Calu3 (cell line): ENCODE data around the gene ALDH2. TPM values are rescaled to one million over a fixed set of nuclear protein-coding genes. Genes with fewer than 3 reads are reported as not detected.

ENCODE experiments used
- BruUV-seq: library from RNA; stranded (reverse); fragments of 400-500 nt; replicated peaks from 2 replicates; lab custom pipeline; 2021; lab: Mats Ljungman, UMichigan
- CTCF ChIA-PET: fragments of 300-600 bp; sonication (Branson Sonifier 250); formaldehyde crosslinking; loops from one replicate; lab custom pipeline; 2022; ENCODE audit warnings: antibody characterized with exemption; lab: Charles Lee
- DNase-seq: peaks from one replicate; pipeline ENCODE4 v3.0.0; 2022
- H3K27ac Mint-ChIP-seq: one replicate; pipeline ENCODE4 v1.8.0; 2022; ENCODE audit warnings: mixed read lengths; ENCODE audit not compliant: unreplicated experiment
- H3K27me3 Mint-ChIP-seq: one replicate; pipeline ENCODE4 v1.8.0; 2022; ENCODE audit warnings: mixed read lengths; ENCODE audit not compliant: unreplicated experiment
- H3K36me3 Mint-ChIP-seq: one replicate; pipeline ENCODE4 v1.8.0; 2022; ENCODE audit warnings: mild to moderate bottlenecking, moderate library complexity, mixed read lengths; ENCODE audit not compliant: insufficient read depth, unreplicated experiment
- H3K4me1 Mint-ChIP-seq: one replicate; pipeline ENCODE4 v1.8.0; 2022; ENCODE audit warnings: mild to moderate bottlenecking, low read depth, mixed read lengths; ENCODE audit not compliant: unreplicated experiment
- H3K4me3 Mint-ChIP-seq: one replicate; pipeline ENCODE4 v1.8.0; 2022; ENCODE audit warnings: mild to moderate bottlenecking, low read depth, moderate library complexity, mixed read lengths; ENCODE audit not compliant: unreplicated experiment
- H3K9me3 Mint-ChIP-seq: one replicate; pipeline ENCODE4 v1.8.0; 2022; ENCODE audit warnings: low read depth, mixed read lengths; ENCODE audit not compliant: unreplicated experiment
- intact Hi-C: fragments of 100-400 bp; cut with micrococcal nuclease; formaldehyde crosslinking; loops from one replicate; pipeline ENCODE4 v1.10.0; 2022; ENCODE audit not compliant: unreplicated experiment
- total RNA-seq: library from RNA; stranded (reverse); gene quantifications from 2 replicates; pipeline ENCODE4 v1.2.3, GENCODE V29; 2022
- TF ChIP-seq, protein P1 (sequence below): fragments of 200-600 bp; IDR thresholded peaks from one replicate; pipeline ENCODE4 v1.8.0; 2022; ENCODE audit warnings: antibody characterized with exemption; ENCODE audit not compliant: unreplicated experiment

The ALDH2 gene
- total RNA-seq, 1 experiment from 2014 or later: 152 TPM

DNA sequence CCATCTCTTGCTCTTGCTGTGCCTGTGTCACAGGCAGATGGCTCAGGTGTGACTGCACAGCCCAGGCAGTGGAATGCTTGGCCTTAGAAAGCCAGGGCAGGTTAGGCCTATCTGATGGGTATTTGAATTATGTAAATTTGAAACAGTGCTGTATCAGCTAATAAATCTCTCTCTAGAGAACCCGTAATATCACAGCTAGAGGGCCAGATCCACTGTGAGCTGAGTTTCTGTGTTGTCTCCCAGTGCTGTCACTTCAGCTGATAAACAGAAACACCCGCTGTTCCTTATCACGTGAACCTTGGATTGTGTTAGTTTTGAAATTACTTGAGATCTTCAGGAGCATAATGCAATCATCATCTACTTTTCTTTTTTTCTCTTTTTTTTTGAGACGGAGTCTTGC, 21.5 kb upstream of the ALDH2 start:
- intact Hi-C loops: no loop called here
- BruUV-seq: no TSS peak
- no peak overlapping the region for H3K4me3 Mint-ChIP-seq
- peaks cover 15% of the 10 kb centered on the region for H3K36me3 Mint-ChIP-seq
- no peak for DNase-seq
- TF ChIP-seq, protein P1, sequence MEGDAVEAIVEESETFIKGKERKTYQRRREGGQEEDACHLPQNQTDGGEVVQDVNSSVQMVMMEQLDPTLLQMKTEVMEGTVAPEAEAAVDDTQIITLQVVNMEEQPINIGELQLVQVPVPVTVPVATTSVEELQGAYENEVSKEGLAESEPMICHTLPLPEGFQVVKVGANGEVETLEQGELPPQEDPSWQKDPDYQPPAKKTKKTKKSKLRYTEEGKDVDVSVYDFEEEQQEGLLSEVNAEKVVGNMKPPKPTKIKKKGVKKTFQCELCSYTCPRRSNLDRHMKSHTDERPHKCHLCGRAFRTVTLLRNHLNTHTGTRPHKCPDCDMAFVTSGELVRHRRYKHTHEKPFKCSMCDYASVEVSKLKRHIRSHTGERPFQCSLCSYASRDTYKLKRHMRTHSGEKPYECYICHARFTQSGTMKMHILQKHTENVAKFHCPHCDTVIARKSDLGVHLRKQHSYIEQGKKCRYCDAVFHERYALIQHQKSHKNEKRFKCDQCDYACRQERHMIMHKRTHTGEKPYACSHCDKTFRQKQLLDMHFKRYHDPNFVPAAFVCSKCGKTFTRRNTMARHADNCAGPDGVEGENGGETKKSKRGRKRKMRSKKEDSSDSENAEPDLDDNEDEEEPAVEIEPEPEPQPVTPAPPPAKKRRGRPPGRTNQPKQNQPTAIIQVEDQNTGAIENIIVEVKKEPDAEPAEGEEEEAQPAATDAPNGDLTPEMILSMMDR: no peak
- no peaks in the 10 kb centered on the region for H3K9me3 Mint-ChIP-seq
- H3K27ac Mint-ChIP-seq: no peak overlapping the region
- no peaks in the 10 kb centered on the region for H3K4me1 Mint-ChIP-seq
- H3K27me3 Mint-ChIP-seq: no peaks in the 10 kb centered on the region
- CTCF ChIA-PET: interaction anchor here (0.9 kb wide), 1 partner anchor 8 kb away, joined by 3 read pairs; no protein-coding TSS in a partner anchor

DNA sequence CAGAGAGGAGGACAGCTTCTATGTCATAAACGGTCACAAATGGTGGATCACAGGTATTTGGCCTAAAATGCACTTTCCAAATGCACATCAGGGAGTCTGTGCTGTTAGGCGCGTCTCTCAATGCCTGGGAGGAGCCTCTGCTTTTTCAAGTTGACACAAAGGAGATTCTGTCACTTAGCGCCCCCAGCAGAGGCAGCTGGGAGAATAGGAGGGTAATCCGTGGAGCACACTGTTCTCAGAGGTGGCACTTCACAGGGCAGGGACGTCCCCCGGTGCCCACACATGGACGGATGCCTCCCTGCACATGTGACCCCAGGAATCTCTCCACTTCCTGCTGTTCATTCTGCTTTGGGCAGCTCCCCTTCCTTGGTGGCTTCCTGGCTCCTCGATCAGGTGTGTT, 19.4 kb upstream of the ALDH2 start:
- intact Hi-C loops: no loop called here
- no peaks in the 10 kb centered on the region for H3K4me1 Mint-ChIP-seq
- H3K36me3 Mint-ChIP-seq: peaks cover 15% of the 10 kb centered on the region
- BruUV-seq: no TSS peak
- no peak overlapping the region for H3K4me3 Mint-ChIP-seq
- CTCF ChIA-PET: no interaction called here
- DNase-seq: no peak
- H3K27me3 Mint-ChIP-seq: no peaks in the 10 kb centered on the region
- no peak overlapping the region for H3K27ac Mint-ChIP-seq
- H3K9me3 Mint-ChIP-seq: no peaks in the 10 kb centered on the region
- TF ChIP-seq, protein P1: no peak

DNA sequence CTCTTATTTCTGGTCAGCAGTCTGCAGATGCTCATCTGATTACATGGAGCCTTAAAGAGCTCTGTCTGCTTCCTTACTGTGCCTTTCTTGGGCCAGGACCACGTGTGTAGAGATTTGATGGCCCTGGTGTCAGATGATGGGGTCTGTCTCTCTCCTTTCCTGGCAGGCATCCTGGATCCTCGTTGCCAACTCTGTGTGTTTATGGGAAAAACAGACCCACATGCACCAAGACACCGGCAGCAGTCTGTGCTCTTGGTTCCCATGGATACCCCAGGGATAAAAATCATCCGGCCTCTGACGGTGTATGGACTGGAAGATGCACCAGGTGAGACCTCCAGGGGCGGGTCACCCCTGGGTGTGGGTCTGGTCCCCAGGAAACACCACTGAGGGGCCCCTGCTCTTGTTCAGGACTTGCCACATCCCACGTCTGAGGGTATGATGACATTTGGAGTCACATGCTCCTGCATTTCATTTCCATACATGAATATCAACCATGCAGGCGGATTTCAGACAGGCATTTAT, 18.5 kb upstream of the ALDH2 start:
- Mint-ChIP-seq H3K36me3 (peaks cover 20% of the 10 kb centered on the region), H3K9me3 (no peaks in the 10 kb centered on the region)
- intact Hi-C loops: no loop called here

DNA sequence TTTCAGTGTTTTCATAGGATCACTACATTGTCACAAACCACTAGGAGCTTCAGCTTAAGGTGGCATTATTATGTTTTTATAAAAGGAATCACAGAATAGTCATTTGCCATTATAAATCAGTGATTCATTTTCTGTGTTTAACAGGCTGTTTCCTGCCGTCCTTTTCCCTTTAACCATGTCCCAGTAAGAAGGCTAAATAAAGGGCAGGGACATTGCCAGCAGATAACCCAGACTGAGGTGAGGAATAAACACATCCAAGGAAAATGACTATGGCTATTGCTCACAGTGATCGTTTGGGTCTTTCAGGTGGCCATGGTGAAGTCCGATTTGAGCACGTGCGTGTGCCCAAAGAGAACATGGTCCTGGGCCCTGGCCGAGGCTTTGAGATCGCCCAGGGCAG, 17.9 kb upstream of the ALDH2 start:
- DNase-seq: no peak
- Mint-ChIP-seq H3K27ac (no peak overlapping the region), H3K9me3 (no peaks in the 10 kb centered on the region), H3K4me1 (no peaks in the 10 kb centered on the region), H3K4me3 (no peak overlapping the region), H3K36me3 (peaks cover 20% of the 10 kb centered on the region), H3K27me3 (no peaks in the 10 kb centered on the region)
- BruUV-seq: no TSS peak
- TF ChIP-seq, protein P1: no peak
- CTCF ChIA-PET: no interaction called here
- intact Hi-C loops: no loop called here

More for the DNA sequence above, 18.5 kb upstream of the ALDH2 start:
- TF ChIP-seq, protein P1: no peak
- BruUV-seq: no TSS peak
- no peaks in the 10 kb centered on the region for H3K4me1 Mint-ChIP-seq
- CTCF ChIA-PET: no interaction called here
- H3K4me3 Mint-ChIP-seq: no peak overlapping the region
- H3K27ac Mint-ChIP-seq: no peak overlapping the region
- H3K27me3 Mint-ChIP-seq: no peaks in the 10 kb centered on the region
- no peak for DNase-seq
